IPS-NIHi7 (cell line): Measurements from ENCODE around the gene FRAS1.
A peak's percentile ranks its signal among the peaks of the same experiment; 100 is the strongest.
"Not testable (repeated sequence)": the region's sequence is repeated elsewhere in the genome, so short reads cannot be mapped to it uniquely, and the experiment has no call there.

ENCODE experiments used
- DNase-seq: peaks from one replicate; pipeline ENCODE4 v3.0.0; 2012; ENCODE audit warnings: mixed read lengths; ENCODE audit errors: extremely low spot score

FRAS1 gene

DNA sequence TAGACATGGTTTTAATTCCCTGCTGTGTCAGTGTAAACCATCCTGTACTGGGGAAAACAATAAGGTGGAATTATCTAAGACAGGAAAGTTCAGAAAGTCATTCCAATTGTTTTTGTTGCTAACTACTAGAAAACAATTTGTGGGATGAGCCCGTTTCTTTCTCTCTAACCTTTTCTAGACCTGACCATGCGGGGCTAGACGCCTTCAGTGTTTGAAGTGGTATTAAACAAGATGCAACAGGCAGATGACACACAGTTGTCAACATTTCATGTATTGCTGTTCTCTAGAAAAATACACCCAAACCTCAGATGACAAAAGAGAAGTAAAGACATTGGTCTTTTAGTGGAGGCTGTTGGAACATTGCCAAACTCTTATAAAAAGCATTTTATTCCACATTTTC, 105.7 kb downstream of the FRAS1 start:
- no peak for DNase-seq

DNA sequence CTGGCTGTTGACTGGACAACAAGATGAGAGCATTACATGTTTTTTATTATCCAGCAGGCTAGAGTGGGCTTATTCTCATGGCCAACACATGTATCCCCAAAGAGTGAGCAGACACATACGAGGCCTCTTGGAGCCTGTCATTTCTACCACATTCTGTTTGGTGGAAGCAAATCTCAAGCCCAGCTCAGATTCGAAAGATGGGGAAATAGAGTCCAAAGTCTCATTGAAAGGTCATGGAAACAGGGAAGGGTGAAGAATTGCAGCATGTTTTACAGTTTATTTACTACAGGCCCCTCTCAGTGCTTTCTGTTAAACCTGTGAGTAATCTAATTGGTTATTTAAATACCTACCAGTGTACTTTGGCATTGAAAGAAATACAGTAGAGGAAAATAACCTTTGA, 108.6 kb downstream of the FRAS1 start:
- DNase-seq, result no peak

DNA sequence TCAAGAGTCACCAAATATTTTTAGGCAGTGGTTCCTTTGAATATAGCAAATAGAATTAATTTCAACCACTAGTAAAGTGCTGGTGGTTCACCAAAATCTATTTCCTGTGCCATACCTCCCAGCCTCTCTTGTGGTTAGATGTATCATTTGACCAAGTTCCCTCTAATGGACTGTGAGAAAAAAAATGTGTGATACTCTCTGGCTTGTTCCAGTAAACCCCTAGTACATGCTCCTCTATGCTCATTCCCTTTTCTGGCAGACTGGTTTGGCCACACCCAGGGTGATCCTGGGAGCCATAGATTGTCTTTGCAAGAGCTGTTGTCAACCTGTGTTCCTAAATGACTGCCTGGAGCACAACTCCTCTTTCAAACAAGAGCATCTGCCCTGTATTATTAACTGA, 109.5 kb downstream of the FRAS1 start:
- no peak for DNase-seq

DNA sequence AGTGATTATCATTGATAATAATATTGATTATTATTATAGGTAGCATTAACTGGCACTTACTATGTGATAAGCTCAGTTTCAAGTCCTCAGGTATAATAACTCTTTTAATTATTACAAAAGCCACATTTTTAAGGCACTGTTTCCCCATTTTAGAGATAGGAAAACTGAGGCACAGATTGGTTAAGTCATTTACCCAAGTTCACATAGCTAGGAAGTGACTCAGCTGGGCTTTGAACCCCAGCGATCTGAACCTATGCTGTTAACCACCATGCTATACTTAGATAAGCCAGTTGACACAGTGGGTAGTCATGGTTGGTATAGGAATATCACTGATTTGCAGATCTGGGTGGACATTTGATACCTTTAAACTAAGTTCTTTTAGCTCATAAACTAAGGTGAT, 110.4 kb downstream of the FRAS1 start:
- no peak for DNase-seq

DNA sequence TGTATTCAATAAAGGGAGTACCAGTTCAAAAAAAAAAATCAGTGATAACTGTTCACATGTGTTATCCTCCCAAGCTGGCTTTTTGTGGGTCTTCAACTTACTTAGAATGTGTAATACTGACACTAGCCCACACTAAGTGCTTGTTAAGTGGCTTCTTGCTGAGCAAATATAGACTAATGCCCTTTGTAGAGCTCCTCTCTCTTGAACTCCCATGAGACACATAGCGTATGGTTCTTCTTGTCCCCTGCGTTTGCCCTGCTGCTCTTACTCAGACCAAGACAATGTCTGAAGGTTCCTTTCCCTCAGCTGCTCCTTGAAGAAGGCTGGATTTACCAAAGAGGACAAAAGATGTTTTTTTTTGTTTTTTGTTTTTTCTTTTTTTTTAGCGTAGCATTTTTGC, 110.9 kb downstream of the FRAS1 start:
- DNase-seq, result no peak

DNA sequence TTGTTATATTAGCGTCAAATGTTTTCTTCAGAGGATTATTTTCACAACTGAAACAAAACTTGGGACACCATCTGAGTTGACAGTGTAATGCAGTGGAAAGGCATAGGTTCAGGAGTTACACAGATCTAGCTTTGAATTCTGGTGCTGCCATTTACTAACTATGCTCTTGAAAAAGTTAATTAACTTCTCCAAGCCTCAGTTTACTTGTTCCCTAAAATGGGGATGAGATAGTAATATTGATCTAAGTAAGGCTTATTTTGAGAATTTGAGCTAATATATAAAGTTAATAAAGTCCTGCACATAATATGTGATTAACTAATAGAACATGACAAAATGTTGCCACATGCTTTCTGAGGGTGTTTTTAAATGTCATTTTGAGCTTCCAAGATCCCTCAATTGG, 112.6 kb downstream of the FRAS1 start:
- DNase-seq, result no peak

DNA sequence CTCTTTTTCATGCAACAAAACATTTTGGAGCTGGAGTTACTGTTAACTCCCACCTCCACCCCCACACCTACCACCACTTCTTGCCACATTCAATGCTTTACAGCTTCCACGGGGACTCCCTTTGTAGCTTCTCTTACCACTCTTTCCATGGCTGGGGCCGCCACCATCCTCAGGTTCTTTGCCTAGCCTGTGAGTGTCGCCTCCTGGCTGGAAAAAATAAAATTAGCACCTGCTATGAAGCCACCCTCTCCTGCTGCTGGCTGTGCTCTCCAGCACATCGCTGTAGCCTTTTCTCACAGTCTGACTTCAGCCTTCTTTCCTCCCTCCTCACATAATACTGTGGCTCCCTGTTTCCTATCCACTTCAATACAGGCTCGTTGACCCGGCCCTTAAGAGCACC, 114.4 kb downstream of the FRAS1 start:
- DNase-seq, result peak; percentile 45

DNA sequence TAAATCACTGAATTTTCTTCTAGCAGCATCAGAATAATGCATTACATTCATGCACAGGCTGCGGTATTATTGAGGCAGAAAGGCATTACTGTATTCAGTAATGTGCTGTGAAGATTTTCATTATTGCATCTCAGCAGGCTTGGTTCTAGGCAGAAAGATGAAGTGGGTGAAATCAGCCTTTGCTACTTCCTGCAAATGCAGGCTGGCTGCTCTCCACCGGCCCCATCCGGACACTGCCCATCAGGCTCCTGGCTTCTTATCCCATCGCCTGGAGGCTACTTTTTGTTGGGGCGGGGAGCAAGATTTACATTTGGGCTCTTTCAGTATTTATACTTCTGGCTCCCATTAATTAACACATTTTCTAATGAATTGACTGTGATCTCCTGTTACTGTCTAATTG, 117.8 kb downstream of the FRAS1 start:
- DNase-seq, result no peak

DNA sequence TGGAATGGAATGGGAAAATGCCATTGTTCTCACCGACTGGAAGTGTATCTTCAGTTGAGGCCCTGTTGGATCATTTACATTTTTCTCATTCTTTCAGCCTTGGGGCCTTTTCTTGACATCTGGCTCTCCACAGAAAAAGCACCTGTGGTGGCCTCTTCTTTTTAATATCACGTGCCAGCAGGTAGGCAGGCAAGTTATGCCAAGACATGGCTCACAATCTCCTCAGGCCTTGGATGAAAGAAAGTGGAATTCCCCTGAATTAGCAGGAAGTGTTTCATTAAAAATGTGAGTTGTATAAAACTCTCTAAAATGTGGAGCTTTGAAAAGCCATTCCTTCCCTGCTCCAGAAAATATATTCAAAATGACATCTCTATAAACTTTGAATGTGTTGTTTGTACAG, 122.1 kb downstream of the FRAS1 start:
- no peak for DNase-seq

DNA sequence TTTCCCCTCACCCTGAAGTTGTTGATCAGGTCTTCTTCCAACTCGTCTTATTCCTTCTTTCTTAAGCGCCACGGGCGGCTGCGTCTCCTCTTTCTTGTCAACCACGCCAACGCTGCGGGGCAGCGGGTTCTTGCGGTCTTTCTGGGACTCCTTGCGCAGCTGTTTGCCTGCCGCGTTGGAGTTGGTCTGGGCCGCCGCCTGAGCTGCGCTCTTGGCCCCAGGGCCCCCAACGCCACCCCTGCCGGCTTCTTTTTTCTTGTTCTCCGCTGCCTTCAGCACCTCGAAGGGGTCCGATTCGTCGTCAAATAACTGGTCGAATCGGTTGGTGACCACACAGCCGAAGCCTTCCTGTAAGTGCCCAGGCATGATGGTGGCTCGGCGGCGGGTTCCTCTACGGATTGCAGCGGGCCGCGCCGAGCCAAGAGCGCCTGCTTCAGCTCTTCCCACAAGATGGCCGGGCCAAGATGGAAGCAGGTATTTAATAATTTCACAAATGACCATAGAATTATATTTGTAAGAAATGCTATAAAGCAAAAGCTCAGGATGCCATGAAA, 124.6 kb downstream of the FRAS1 start:
- not testable (repeated sequence) for DNase-seq

DNA sequence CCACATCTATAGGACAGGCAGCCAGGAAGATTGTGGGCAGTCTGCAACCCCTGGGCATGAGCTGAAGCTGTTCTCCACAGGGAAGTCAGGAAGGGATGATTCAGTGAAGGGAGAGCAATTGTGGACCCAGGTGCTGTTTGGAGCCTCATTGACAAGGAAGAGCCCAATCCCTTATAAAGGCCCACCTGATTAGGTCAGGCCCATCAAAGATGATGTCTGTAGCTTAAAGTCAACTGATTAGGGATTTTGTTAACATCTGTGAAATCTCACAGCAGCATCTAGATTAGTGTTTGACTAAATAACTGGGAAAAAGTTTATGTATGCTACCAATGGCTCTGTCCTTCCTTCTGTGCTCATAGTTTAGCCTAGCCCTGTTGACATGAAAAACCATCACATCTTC, 127.5 kb downstream of the FRAS1 start:
- DNase-seq, result no peak

DNA sequence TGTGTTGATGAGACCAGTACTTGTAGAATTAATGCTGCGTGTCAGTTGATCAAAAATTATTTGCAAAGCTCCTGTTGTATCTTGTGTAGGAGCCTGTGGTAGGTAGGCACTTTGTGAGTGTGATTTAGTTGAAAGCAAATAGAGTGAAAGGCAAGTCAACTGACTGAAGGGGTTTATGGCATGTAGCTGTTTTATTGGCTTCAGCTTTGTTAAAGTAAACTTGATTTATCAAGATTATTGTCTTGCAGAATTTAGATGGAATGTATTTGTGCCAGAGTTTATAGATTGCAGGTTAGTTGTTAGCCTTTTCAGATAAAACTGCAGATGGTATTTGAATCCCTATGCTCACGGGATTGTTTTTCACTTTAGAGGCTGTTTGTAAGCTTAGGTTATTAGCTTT, 128.0 kb downstream of the FRAS1 start:
- no peak for DNase-seq

DNA sequence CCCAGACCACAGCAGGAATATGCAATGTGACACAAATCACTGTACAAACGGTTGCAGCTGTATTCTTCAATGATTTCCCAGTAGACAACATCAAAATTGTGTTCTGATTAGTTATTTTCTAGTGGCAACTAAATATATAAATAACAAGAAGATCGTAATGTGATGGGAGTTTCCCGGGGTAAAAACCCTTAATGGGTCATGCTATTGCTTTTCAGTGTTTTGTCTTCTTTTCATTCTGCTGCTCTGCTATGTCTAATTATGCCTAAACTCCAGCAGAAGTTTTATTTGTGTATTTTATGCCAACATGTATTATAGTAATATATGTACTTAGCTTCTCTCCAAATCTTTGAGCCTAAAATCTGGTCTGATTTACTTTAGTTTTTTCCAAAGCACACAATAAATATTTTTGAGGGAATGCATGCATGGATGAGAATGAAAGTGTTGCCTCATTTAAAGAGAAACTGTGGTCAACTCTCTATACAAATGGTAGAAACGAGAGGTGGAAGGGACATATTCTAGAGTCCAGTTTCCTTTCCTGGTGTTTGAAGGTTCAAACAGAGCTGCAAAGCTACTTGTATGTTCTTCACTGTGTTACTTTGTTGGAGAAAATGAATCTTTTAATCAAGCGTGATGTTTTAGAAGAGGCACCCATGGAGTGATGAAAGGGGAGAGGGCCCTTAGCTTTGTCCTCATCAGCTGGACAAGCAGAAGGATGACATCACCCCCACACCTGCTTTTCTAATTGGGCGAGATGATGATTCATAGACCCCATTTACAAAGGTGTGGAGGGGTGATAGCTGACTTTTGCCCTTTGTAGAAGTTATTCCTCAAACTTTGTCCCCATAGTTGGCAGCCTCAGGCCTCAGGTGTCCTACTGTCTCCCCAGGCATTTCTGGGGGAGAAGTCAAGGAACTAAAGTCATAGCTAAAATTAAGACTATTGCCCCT, 129.7 kb downstream of the FRAS1 start:
- DNase-seq, result no peak

DNA sequence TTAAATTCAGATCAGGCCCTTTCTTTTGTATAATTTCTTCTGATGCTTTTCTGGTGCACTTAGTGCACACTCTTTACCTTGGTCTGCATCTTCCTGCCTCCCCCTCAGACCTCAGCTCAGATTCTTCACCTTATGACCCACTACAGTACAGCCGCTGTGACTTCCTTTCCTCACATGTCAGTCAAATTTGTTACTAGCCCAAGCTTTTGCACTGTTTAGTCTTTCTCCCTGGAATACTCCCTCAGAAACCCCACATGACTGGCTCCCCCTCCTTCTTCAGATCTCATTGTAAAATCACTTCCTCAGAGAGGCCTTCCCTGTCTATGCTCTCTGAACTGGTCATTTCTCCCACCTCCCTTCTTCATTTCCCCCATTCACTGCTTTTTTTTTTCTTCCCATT, 132.9 kb downstream of the FRAS1 start:
- no peak for DNase-seq

DNA sequence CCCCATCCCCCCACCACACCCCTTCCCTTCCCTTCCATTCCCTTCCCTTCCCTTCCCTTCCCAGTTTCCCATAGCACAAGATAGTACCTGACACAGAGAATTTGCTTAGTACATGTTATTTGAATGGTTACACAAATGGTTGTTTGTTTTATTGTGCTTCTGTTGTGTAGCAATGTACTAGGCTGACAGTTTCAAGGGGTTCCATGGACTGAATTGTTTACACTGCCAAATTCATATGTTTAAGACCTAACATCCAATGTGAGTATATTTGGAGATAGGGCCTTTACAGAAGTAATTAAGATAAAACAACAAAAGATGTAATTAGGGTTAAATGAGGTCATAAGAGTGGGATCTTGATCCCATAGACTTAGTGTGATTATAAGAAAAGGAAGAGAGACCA, 133.5 kb downstream of the FRAS1 start:
- no peak for DNase-seq

DNA sequence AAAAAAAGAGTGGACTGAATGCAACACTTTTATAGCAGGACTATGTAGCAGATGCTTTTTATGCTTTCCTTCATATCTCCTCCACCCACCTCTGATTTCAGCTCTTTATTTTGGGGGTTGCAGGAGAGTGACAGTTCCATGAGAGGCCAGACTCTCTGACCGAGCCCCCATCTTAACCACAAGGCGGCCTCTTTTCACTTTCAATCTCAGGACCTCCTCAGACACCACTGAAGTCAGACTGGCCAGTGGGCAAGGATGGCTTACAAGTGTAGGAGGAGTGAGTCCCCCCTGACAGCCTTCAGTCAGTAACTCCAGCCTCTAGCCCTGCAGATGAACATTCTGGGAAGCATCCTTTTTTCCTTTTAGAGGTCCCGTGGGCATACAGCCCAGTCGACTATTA, 140.8 kb downstream of the FRAS1 start:
- DNase-seq, result no peak

DNA sequence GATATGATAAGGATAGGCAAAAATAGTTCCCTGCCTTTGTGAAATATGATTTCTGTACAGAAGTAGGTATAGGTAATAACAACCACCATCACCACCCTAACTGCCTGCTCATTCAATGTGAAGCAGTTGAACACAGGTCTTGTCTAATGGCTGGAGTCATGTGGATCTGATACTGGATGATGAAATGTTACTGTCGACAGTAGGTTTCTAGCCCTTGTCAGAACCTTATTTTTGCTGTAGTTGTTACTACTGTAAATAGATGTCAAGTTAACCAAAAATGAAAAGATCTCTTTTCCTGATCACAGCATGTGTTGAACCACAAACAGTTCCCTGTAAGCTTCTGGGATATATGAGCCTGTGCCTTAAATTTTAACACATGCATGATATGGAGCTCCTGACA, 142.9 kb downstream of the FRAS1 start:
- no peak for DNase-seq

DNA sequence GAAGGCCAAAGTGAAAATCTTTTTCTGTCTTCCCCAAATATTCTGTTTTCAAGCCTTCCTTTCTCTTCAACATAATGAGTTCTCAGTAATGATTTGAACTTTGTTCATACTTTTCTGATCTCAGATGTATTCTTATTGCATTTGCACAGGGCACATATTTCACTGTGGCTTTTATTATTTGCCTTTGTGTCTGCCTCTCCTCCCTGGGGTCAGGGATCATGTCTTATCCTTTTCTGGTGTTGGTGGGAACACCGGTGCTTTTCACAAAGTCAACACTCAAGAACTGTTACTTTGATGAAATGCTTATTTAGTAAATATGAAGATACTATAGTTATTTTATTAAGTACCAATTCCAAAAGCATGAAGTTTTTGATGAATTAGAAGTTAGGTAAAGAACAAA, 143.8 kb downstream of the FRAS1 start:
- DNase-seq, result no peak

DNA sequence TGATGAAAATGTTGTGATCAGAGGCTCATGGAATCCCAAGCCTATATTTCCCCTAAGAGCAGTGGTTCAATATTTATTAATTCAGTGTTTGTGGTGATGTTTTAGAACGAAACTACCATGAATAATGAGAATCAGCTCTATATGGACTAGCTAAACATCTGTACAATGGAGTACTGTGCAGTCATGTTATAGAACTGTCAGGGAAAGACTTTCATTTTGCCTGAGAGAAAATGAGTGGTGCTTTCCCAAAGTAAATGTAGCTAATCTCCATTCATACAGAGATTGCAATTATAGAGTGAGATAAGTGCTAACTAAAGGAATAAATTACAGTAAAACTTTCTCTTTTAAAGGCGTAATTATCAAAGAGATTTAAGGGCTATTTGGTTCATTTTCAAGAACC, 147.1 kb downstream of the FRAS1 start:
- DNase-seq, result no peak

DNA sequence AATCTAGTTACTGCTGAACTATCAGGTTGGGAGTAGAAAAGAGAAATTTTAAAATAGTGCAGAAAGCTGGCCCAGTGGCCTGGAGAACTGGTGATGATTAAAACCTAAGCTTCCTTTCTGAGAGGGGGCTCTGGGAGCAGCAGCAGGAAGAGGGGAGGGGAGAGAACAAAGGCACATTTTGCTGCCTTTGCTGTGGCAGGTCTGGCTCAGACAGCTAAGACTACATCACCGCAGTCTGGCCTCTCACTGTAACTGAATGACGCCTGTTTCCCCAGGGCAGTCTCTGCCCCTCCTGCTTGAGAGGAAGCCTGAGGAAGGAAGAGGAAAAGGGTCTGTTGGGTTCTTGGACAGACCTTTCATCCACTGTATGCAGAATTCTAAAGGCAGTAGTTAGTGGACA, 148.5 kb downstream of the FRAS1 start:
- peak; percentile 42 for DNase-seq

DNA sequence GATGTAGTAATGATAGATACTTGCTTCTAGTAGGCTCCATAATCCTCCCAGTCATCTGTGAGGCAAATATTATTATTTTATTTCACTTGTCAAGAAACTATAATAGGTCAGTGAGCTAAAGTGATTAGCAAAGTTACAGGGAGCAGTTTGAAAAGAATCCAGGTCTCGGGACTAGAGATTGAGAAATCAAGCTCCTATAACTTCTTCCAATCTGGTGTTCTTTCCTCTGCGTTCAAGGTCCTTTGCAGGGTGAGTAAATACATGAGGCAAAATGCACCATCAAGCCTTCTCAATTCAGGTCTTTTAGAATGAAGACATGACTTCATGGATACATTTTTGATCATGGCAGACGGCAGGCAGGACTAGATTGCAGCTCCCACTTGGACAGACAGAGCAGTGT, 150.4 kb downstream of the FRAS1 start:
- no peak for DNase-seq

DNA sequence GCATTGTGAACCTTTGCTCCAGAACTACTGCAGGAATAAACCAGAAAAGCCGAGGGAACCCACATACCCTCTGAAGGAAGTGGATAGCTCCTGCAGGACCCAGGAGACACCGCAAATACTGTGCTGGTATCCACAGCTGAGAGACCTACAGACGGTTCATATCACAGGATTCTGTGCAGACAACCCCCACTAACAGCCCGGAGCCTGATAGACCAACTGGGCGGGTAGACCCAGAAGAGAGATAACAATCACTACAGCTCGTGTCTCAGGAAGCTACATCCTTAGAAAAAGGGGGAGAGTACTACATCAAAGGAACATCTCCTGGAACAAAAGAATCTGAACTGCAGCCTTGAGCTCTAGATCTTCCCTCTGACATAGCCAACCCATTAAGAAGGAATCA, 150.8 kb downstream of the FRAS1 start:
- DNase-seq, result no peak

DNA sequence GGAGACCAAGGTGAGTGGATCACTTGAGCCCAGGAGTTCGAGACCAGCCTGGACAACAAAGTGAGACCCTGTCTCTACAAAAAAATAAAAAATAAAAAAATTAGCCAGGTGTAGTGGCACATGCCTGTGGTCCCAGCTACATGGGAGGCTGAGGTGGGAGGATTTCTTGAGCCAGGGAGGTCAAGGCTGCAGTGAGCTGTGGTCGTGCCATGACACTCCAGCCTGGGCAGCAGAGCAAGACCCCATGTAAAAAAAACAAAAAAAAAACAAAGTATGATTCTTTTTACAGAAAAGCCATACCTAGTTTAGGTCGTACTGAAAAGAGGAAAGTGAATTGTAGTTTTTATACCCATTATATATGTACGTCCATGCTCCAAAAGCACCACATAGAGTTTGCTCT, 151.8 kb downstream of the FRAS1 start:
- not testable (repeated sequence) for DNase-seq
